IMR-90 (cell line): ENCODE measurements around the gene EXOC4.

ENCODE experiments used
- BHLHE40 ChIP-seq: fragments of 150-350 bp; IDR thresholded peaks from 2 replicates; pipeline ENCODE4 v1.6.1; 2016; ENCODE audit warnings: mild to moderate bottlenecking, low read depth, low read length
- CEBPB ChIP-seq: IDR thresholded peaks from 2 replicates; pipeline ENCODE4 v1.6.1; 2012; ENCODE audit warnings: low read depth, low read length, improper control_type of control experiment
- CHD1 ChIP-seq: IDR thresholded peaks from 2 replicates; pipeline ENCODE4 v1.6.1; 2012; ENCODE audit warnings: low read depth, low read length, improper control_type of control experiment
- CTCF ChIP-seq: conservative IDR thresholded peaks from 2 replicates; pipeline ENCODE4 v1.5.1; 2012; ENCODE audit warnings: mild to moderate bottlenecking, low read depth, low read length, improper control_type of control experiment
- ELK1 ChIP-seq: fragments of 150-350 bp; IDR thresholded peaks from 2 replicates; pipeline ENCODE4 v1.6.1; 2016; ENCODE audit warnings: low read depth, mild to moderate bottlenecking, low read length, moderate library complexity, borderline replicate concordance
- FOS ChIP-seq: fragments of 150-350 bp; IDR thresholded peaks from 2 replicates; pipeline ENCODE4 v1.6.1; 2016; ENCODE audit warnings: low read depth, low read length
- MXI1 ChIP-seq: IDR thresholded peaks from 2 replicates; pipeline ENCODE4 v1.6.1; 2012; ENCODE audit warnings: low read depth, mild to moderate bottlenecking, low read length, moderate library complexity, borderline replicate concordance
- POLR2A ChIP-seq: IDR thresholded peaks from 2 replicates; pipeline ENCODE4 v1.6.1; 2012; ENCODE audit warnings: mild to moderate bottlenecking, low read depth, low read length
- RAD21 ChIP-seq: IDR thresholded peaks from 2 replicates; pipeline ENCODE4 v1.6.1; 2012; ENCODE audit warnings: low read length, improper control_type of control experiment
- RCOR1 ChIP-seq: IDR thresholded peaks from 2 replicates; pipeline ENCODE4 v1.6.1; 2012; ENCODE audit warnings: mild to moderate bottlenecking, low read length, improper control_type of control experiment; ENCODE audit not compliant: insufficient replicate concordance
- RFX5 ChIP-seq: IDR thresholded peaks from 2 replicates; pipeline ENCODE4 v1.8.0; 2012; ENCODE audit warnings: low read depth, mild to moderate bottlenecking, low read length, moderate library complexity
- SMC3 ChIP-seq: fragments of 150-350 bp; IDR thresholded peaks from 2 replicates; pipeline ENCODE4 v1.6.1; 2016; ENCODE audit warnings: low read depth, mild to moderate bottlenecking, antibody characterized with exemption, low read length, moderate library complexity
- TF ChIP-seq, protein P1 (sequence below): fragments of 150-350 bp; IDR thresholded peaks from 2 replicates; pipeline ENCODE4 v1.6.1; 2017; ENCODE audit warnings: mild to moderate bottlenecking, antibody characterized with exemption, low read length, low read depth

DNA sequence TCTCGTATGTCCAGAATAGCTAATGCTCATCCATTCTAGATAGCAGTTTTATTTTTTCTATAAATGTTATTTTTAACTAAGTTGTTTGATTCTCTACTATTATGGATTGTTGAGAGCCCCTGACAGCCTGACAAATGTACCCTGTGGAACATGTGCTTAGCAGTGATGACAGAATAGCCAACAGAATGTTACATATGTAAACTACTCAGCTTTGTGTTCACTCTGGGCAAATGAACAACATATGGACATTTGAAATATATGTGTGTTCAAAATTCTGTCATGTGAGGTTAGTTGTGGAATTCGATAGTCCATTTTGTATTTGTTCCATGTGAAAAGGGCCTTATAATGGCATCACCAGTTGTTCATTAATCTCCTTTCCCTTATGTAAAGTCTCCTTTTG lies 199.7 kb downstream of the EXOC4 start:
- no peak for TF ChIP-seq CTCF
- no peak for TF ChIP-seq CHD1
- no peak for TF ChIP-seq POLR2A
- TF ChIP-seq FOS: no peak
- TF ChIP-seq RAD21: no peak
- TF ChIP-seq RCOR1: no peak
- no peak for TF ChIP-seq BHLHE40
- TF ChIP-seq MXI1: no peak
- TF ChIP-seq RFX5: no peak
- TF ChIP-seq, protein P1, sequence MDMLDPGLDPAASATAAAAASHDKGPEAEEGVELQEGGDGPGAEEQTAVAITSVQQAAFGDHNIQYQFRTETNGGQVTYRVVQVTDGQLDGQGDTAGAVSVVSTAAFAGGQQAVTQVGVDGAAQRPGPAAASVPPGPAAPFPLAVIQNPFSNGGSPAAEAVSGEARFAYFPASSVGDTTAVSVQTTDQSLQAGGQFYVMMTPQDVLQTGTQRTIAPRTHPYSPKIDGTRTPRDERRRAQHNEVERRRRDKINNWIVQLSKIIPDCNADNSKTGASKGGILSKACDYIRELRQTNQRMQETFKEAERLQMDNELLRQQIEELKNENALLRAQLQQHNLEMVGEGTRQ: no peak
- TF ChIP-seq SMC3: no peak
- TF ChIP-seq CEBPB: no peak
- no peak for TF ChIP-seq ELK1
